ENCODE results near the gene UGT2B10.
"Not testable (repeated sequence)": the region's sequence is repeated elsewhere in the genome, so short reads cannot be mapped to it uniquely, and the experiment has no call there.

The UGT2B10 gene

GRCh38 chr4:68815617-68816409 lies at the start of gene UGT2B10:
TSS of gene UGT2B10 (plus strand) at chr4:68815994. CDS start at chr4:68816020, 26 bp downstream.
- not testable (repeated sequence) for H4K20me1 ChIP-seq (ENCODE audit: insufficient read depth, low read length, poor library complexity, severe bottlenecking); H2AFZ ChIP-seq (ENCODE audit: low read length); H3K4me3 ChIP-seq (ENCODE audit: low read length, poor library complexity, severe bottlenecking); H3F3A ChIP-seq (ENCODE audit: low read depth); H3K27me3 ChIP-seq (ENCODE audit: insufficient read depth, low read length, poor library complexity, severe bottlenecking); H3K36me3 ChIP-seq (ENCODE audit: insufficient read depth, low read length); H3K9me3 ChIP-seq (ENCODE audit: insufficient read depth, low read depth, low read length); H3K4me2 ChIP-seq (ENCODE audit: low read depth, low read length, poor library complexity, severe bottlenecking); H3K9me2 ChIP-seq (replicated peaks; ENCODE audit: low read depth, low read length); H3K9ac ChIP-seq (ENCODE audit: low read depth, low read length, poor library complexity, severe bottlenecking); H3K79me2 ChIP-seq (ENCODE audit: insufficient read depth, low read length); H3K4me1 ChIP-seq (ENCODE audit: insufficient read depth, low read length, poor library complexity, severe bottlenecking)

GRCh38 chr4:68771836-68772235 lies 44.0 kb upstream of the UGT2B10 start:
- H3K4me3 ChIP-seq (ENCODE audit: low read length, poor library complexity, severe bottlenecking); H3K4me2 ChIP-seq (ENCODE audit: low read depth, low read length, poor library complexity, severe bottlenecking); H3K27me3 ChIP-seq (ENCODE audit: insufficient read depth, low read length, poor library complexity, severe bottlenecking); H3K9ac ChIP-seq (ENCODE audit: low read depth, low read length, poor library complexity, severe bottlenecking); H2AFZ ChIP-seq (ENCODE audit: low read length); H3K79me2 ChIP-seq (ENCODE audit: insufficient read depth, low read length); H3K9me3 ChIP-seq (ENCODE audit: insufficient read depth, low read depth, low read length); H3K36me3 ChIP-seq (ENCODE audit: insufficient read depth, low read length); H3K9me2 ChIP-seq (replicated peaks; ENCODE audit: low read depth, low read length); H4K20me1 ChIP-seq (ENCODE audit: insufficient read depth, low read length, poor library complexity, severe bottlenecking); H3K4me1 ChIP-seq (ENCODE audit: insufficient read depth, low read length, poor library complexity, severe bottlenecking); H3F3A ChIP-seq (ENCODE audit: low read depth): not testable (repeated sequence)

GRCh38 chr4:68773699-68774098 lies 42.1 kb upstream of the UGT2B10 start:
- Histone ChIP-seq H3K27me3 (ENCODE audit: insufficient read depth, low read length, poor library complexity, severe bottlenecking) (no peaks in the 10 kb centered on the region), H3K9me2 (replicated peaks; ENCODE audit: low read depth, low read length) (no peaks in the 10 kb centered on the region), H3K79me2 (ENCODE audit: insufficient read depth, low read length) (no peaks in the 10 kb centered on the region), H3K4me1 (ENCODE audit: insufficient read depth, low read length, poor library complexity, severe bottlenecking) (no peaks in the 10 kb centered on the region), H3F3A (ENCODE audit: low read depth) (no peaks in the 10 kb centered on the region), H4K20me1 (ENCODE audit: insufficient read depth, low read length, poor library complexity, severe bottlenecking) (no peaks in the 10 kb centered on the region), H3K9me3 (ENCODE audit: insufficient read depth, low read depth, low read length) (no peaks in the 10 kb centered on the region), H2AFZ (ENCODE audit: low read length) (no peak overlapping the region), H3K9ac (ENCODE audit: low read depth, low read length, poor library complexity, severe bottlenecking) (no peak overlapping the region), H3K4me2 (ENCODE audit: low read depth, low read length, poor library complexity, severe bottlenecking) (no peak overlapping the region), H3K36me3 (ENCODE audit: insufficient read depth, low read length) (no peaks in the 10 kb centered on the region), H3K4me3 (ENCODE audit: low read length, poor library complexity, severe bottlenecking) (no peak overlapping the region)
- TF ChIP-seq EZH2phosphoT487 (IDR thresholded peaks at IDR 0.05; ENCODE audit: borderline replicate concordance) (no peak), CTCF (conservative IDR thresholded peaks at IDR 0.05; ENCODE audit: low read length) (no peak)

GRCh38 chr4:68780232-68780631 lies 35.6 kb upstream of the UGT2B10 start:
- H3K9ac ChIP-seq (ENCODE audit: low read depth, low read length, poor library complexity, severe bottlenecking) = no peak overlapping the region
- H3K27me3 ChIP-seq (ENCODE audit: insufficient read depth, low read length, poor library complexity, severe bottlenecking) = no peaks in the 10 kb centered on the region
- no peaks in the 10 kb centered on the region for H3K79me2 ChIP-seq (ENCODE audit: insufficient read depth, low read length)
- H3K4me3 ChIP-seq (ENCODE audit: low read length, poor library complexity, severe bottlenecking) = no peak overlapping the region
- no peak overlapping the region for H3K4me2 ChIP-seq (ENCODE audit: low read depth, low read length, poor library complexity, severe bottlenecking)
- TF ChIP-seq CTCF (conservative IDR thresholded peaks at IDR 0.05; ENCODE audit: low read length) (no peak), EZH2phosphoT487 (IDR thresholded peaks at IDR 0.05; ENCODE audit: borderline replicate concordance) (no peak)
- H3K9me2 ChIP-seq (replicated peaks; ENCODE audit: low read depth, low read length) = no peaks in the 10 kb centered on the region
- no peaks in the 10 kb centered on the region for H3K9me3 ChIP-seq (ENCODE audit: insufficient read depth, low read depth, low read length)
- no peaks in the 10 kb centered on the region for H3F3A ChIP-seq (ENCODE audit: low read depth)
- H3K4me1 ChIP-seq (ENCODE audit: insufficient read depth, low read length, poor library complexity, severe bottlenecking) = no peaks in the 10 kb centered on the region
- H3K36me3 ChIP-seq (ENCODE audit: insufficient read depth, low read length) = no peaks in the 10 kb centered on the region
- no peaks in the 10 kb centered on the region for H4K20me1 ChIP-seq (ENCODE audit: insufficient read depth, low read length, poor library complexity, severe bottlenecking)
- H2AFZ ChIP-seq (ENCODE audit: low read length) = no peak overlapping the region

Measured in Loucy (cell line).